Astrocyte (in vitro differentiated cells and primary cell): ENCODE data around the gene WDR20. TPM values are rescaled to one million over a fixed set of nuclear protein-coding genes. Genes with fewer than 3 reads are reported as not detected.

Source experiments
- DNase-seq: peaks from one replicate; pipeline ENCODE4 v3.0.0-alpha.2; 2010; ENCODE audit warnings: low read depth
- FAIRE-seq: peaks from 2 replicates; lab custom pipeline; 2011; peaks lifted over from hg19 to GRCh38; lab: Jason Lieb, UNC
- H2AFZ ChIP-seq: 2 replicates; pipeline ENCODE4 v1.6.0; 2012; ENCODE audit warnings: low read depth, low read length, inconsistent platforms
- H3K27ac ChIP-seq: 2 replicates; pipeline ENCODE4 v1.5.1; 2011; ENCODE audit warnings: low read depth, low read length, inconsistent platforms
- H3K27me3 ChIP-seq: 2 replicates; pipeline ENCODE4 v1.6.0; 2011; ENCODE audit warnings: low read length, inconsistent platforms; ENCODE audit not compliant: insufficient read depth
- H3K36me3 ChIP-seq: 2 replicates; pipeline ENCODE4 v1.5.1; 2011; ENCODE audit warnings: low read length, inconsistent platforms; ENCODE audit not compliant: insufficient read depth
- H3K4me1 ChIP-seq: 2 replicates; pipeline ENCODE4 v1.5.1; 2011; ENCODE audit warnings: low read length, inconsistent platforms; ENCODE audit not compliant: insufficient read depth
- H3K4me2 ChIP-seq: 2 replicates; pipeline ENCODE4 v1.6.0; 2012; ENCODE audit warnings: low read length, inconsistent platforms
- H3K4me3 ChIP-seq: 2 replicates; pipeline ENCODE4 v1.5.1; 2011; ENCODE audit warnings: low read depth, mild to moderate bottlenecking, low read length, inconsistent platforms; ENCODE audit not compliant: insufficient read depth
- H3K79me2 ChIP-seq: 2 replicates; pipeline ENCODE4 v1.6.0; 2012; ENCODE audit warnings: mild to moderate bottlenecking, low read length, inconsistent platforms; ENCODE audit not compliant: insufficient read depth
- H3K9ac ChIP-seq: 2 replicates; pipeline ENCODE4 v1.6.0; 2012; ENCODE audit warnings: mild to moderate bottlenecking, low read length, inconsistent platforms
- H3K9me3 ChIP-seq: 2 replicates; pipeline ENCODE4 v1.5.1; 2012; ENCODE audit warnings: low read depth, mild to moderate bottlenecking, low read length, inconsistent platforms; ENCODE audit not compliant: insufficient read depth
- H4K20me1 ChIP-seq: 2 replicates; pipeline ENCODE4 v1.6.0; 2012; ENCODE audit warnings: low read length, inconsistent platforms; ENCODE audit not compliant: insufficient read depth
- H3K27ac Mint-ChIP-seq: one replicate; pipeline ENCODE4 v1.8.0; 2021; ENCODE audit warnings: mild to moderate bottlenecking, mixed read lengths; ENCODE audit not compliant: unreplicated experiment
- H3K27me3 Mint-ChIP-seq: one replicate; pipeline ENCODE4 v1.8.0; 2021; ENCODE audit warnings: low read depth, mixed read lengths; ENCODE audit not compliant: unreplicated experiment
- H3K36me3 Mint-ChIP-seq: one replicate; pipeline ENCODE4 v1.8.0; 2021; ENCODE audit warnings: low read depth, mixed read lengths; ENCODE audit not compliant: unreplicated experiment
- H3K4me1 Mint-ChIP-seq: one replicate; pipeline ENCODE4 v1.8.0; 2021; ENCODE audit warnings: low read depth, mixed read lengths; ENCODE audit not compliant: unreplicated experiment
- H3K4me3 Mint-ChIP-seq: one replicate; pipeline ENCODE4 v1.8.0; 2021; ENCODE audit warnings: mild to moderate bottlenecking, moderate library complexity, mixed read lengths; ENCODE audit not compliant: unreplicated experiment
- H3K9me3 Mint-ChIP-seq: one replicate; pipeline ENCODE4 v1.8.0; 2021; ENCODE audit warnings: mild to moderate bottlenecking, mixed read lengths; ENCODE audit not compliant: unreplicated experiment
- EZH2 ChIP-seq: IDR thresholded peaks from 2 replicates; pipeline ENCODE4 v1.6.1; 2012; ENCODE audit warnings: mild to moderate bottlenecking, low read length, inconsistent platforms; ENCODE audit not compliant: insufficient read depth
- total RNA-seq: library from RNA; stranded (reverse); gene quantifications from 2 replicates; pipeline ENCODE4 v1.2.1, GENCODE V29; 2021
- TF ChIP-seq, protein P1 (sequence below): IDR thresholded peaks from 2 replicates; pipeline ENCODE4 v1.5.1; 2011; ENCODE audit warnings: low read depth, mild to moderate bottlenecking, inconsistent platforms, low read length, moderate library complexity; ENCODE audit not compliant: insufficient read depth

Gene WDR20
- total RNA-seq, 1 donor from 2014 or later = 23.6 TPM

DNA sequence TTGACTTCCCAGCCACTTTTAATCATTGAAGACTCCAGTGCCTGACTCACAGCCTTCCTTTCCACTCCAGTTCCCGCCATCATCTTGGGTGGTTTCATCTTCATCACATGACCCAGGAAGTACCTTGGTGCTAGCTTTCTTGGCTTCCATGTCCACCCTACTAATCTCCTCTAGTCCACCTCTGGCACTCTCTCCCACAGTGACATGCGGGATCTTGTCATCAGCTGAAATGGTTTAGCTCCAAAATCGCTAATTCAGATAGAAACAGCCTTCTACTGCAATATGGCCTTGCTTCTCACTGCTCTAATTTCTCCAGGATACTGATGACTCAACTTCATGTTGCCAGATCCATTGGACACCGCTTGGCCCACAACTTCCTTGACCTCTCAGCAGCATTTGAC lies 24.5 kb downstream of the WDR20 start:
- Histone ChIP-seq H3K4me3 (no peak overlapping the region), H3K9ac (no peak overlapping the region), H3K9me3 (no peaks in the 10 kb centered on the region), H3K27ac (no peak overlapping the region), H3K36me3 (peaks cover 2% of the 10 kb centered on the region), H4K20me1 (peaks cover 89% of the 10 kb centered on the region), H2AFZ (no peak overlapping the region), H3K4me2 (no peak overlapping the region), H3K27me3 (no peaks in the 10 kb centered on the region), H3K79me2 (peaks cover 91% of the 10 kb centered on the region), H3K4me1 (no peaks in the 10 kb centered on the region)
- H3K27me3 Mint-ChIP-seq = no peaks in the 10 kb centered on the region
- FAIRE-seq = no peak
- no peak for DNase-seq
- H3K27ac Mint-ChIP-seq = no peak overlapping the region
- TF ChIP-seq EZH2 = no peak
- TF ChIP-seq, protein P1, sequence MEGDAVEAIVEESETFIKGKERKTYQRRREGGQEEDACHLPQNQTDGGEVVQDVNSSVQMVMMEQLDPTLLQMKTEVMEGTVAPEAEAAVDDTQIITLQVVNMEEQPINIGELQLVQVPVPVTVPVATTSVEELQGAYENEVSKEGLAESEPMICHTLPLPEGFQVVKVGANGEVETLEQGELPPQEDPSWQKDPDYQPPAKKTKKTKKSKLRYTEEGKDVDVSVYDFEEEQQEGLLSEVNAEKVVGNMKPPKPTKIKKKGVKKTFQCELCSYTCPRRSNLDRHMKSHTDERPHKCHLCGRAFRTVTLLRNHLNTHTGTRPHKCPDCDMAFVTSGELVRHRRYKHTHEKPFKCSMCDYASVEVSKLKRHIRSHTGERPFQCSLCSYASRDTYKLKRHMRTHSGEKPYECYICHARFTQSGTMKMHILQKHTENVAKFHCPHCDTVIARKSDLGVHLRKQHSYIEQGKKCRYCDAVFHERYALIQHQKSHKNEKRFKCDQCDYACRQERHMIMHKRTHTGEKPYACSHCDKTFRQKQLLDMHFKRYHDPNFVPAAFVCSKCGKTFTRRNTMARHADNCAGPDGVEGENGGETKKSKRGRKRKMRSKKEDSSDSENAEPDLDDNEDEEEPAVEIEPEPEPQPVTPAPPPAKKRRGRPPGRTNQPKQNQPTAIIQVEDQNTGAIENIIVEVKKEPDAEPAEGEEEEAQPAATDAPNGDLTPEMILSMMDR = no peak
- peaks cover 21% of the 10 kb centered on the region for H3K4me1 Mint-ChIP-seq
- H3K4me3 Mint-ChIP-seq = no peak overlapping the region
- no peaks in the 10 kb centered on the region for H3K9me3 Mint-ChIP-seq
- peaks cover 9% of the 10 kb centered on the region for H3K36me3 Mint-ChIP-seq

DNA sequence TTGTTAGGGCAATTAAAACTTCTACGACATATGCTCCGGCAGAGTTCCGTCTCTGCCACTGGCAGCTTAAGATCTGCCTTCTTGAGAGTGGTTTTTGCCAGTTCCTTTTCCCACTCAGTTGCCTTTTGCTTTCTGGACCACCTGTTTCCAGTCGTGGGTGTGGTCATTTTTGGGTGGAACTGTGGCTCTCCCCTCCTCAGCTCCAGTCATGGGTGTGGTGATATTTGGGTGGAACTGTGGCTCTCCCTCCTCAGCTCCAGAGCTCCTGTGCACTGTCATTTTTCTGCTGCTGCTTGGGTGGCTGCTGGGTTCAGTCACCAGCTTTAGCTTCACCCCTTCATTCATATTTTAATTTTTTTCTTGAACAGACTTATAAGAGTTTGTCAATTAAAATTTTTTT lies 25.3 kb downstream of the WDR20 start:
- FAIRE-seq (no peak), DNase-seq (no peak)
- no peak overlapping the region for H3K9ac ChIP-seq
- TF ChIP-seq EZH2 = no peak
- TF ChIP-seq, protein P1 = no peak
- no peaks in the 10 kb centered on the region for H3K27me3 ChIP-seq
- H3K27ac Mint-ChIP-seq = no peak overlapping the region
- H3K4me1 ChIP-seq = no peaks in the 10 kb centered on the region
- peaks cover 91% of the 10 kb centered on the region for H3K79me2 ChIP-seq
- peaks cover 89% of the 10 kb centered on the region for H4K20me1 ChIP-seq
- no peaks in the 10 kb centered on the region for H3K9me3 ChIP-seq
- no peak overlapping the region for H3K4me2 ChIP-seq
- H3K9me3 Mint-ChIP-seq = no peaks in the 10 kb centered on the region
- H3K4me3 Mint-ChIP-seq = no peak overlapping the region
- no peak overlapping the region for H3K4me3 ChIP-seq
- H3K36me3 ChIP-seq = peaks cover 2% of the 10 kb centered on the region
- no peak overlapping the region for H3K27ac ChIP-seq
- H2AFZ ChIP-seq = no peak overlapping the region
- peaks cover 21% of the 10 kb centered on the region for H3K4me1 Mint-ChIP-seq
- no peaks in the 10 kb centered on the region for H3K27me3 Mint-ChIP-seq
- H3K36me3 Mint-ChIP-seq = peaks cover 9% of the 10 kb centered on the region

DNA sequence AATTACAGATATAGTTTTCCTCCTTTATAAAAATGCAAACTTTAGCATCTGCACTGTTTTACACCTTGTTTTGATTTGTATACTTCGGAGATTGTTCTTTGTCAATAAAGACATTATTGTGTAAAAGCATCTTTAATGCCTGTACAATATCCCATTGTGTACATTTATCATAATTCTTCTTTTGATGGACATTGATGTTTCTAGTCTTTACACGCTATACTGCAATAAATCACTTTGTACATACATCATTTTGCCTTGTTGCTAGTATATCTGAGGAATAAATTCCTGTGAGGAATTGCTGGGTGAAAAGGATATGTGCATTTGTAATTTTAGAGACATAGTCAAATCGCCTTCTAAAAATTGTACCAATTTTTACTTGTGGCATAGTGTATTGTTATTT lies 30.4 kb downstream of the WDR20 start:
- Mint-ChIP-seq H3K4me1 (peaks cover 6% of the 10 kb centered on the region), H3K9me3 (no peaks in the 10 kb centered on the region), H3K4me3 (no peak overlapping the region), H3K36me3 (no peaks in the 10 kb centered on the region), H3K27me3 (no peaks in the 10 kb centered on the region), H3K27ac (no peak overlapping the region)
- TF ChIP-seq, protein P1 = no peak
- no peak for TF ChIP-seq EZH2
- Histone ChIP-seq H3K4me1 (no peaks in the 10 kb centered on the region), H4K20me1 (peaks cover 59% of the 10 kb centered on the region), H3K4me2 (no peak overlapping the region), H3K27ac (no peak overlapping the region), H2AFZ (no peak overlapping the region), H3K9me3 (no peaks in the 10 kb centered on the region), H3K36me3 (no peaks in the 10 kb centered on the region), H3K4me3 (no peak overlapping the region), H3K79me2 (peaks cover 67% of the 10 kb centered on the region), H3K9ac (no peak overlapping the region), H3K27me3 (no peaks in the 10 kb centered on the region)
- no peak for DNase-seq
- no peak for FAIRE-seq
